ENCODE results near the gene FABP1.

The FABP1 gene

GRCh38 chr2:88168386-88168785, 40.5 kb upstream of the FABP1 start:
- no peak for DNase-seq (ENCODE audit: low read depth in 2 of 2)
- H3K4me3 ChIP-seq (replicated peaks in 1 of 2; ENCODE audit: low read depth in 2 of 2, low read length in 2 of 2), result no peak overlapping the region
- no peak for TF ChIP-seq CTCF (IDR thresholded peaks at IDR 0.05; ENCODE audit: low read depth, low read length)

- TF ChIP-seq CTCF (IDR thresholded peaks at IDR 0.05; ENCODE audit: low read depth, low read length), result no peak
- no peak for DNase-seq (ENCODE audit: low read depth in 2 of 2)
- H3K4me3 ChIP-seq (replicated peaks in 1 of 2; ENCODE audit: low read depth in 2 of 2, low read length in 2 of 2), result no peak overlapping the region
These were observed 39.9 kb upstream of the FABP1 start for GRCh38 chr2:88167740-88168139.

- DNase-seq (ENCODE audit: low read depth in 2 of 2), result no peak
- H3K4me3 ChIP-seq (replicated peaks in 1 of 2; ENCODE audit: low read depth in 2 of 2, low read length in 2 of 2), result no peak overlapping the region
- no peak for TF ChIP-seq CTCF (IDR thresholded peaks at IDR 0.05; ENCODE audit: low read depth, low read length)
These were observed 37.6 kb upstream of the FABP1 start for GRCh38 chr2:88165332-88166003.

- no peak for TF ChIP-seq CTCF (IDR thresholded peaks at IDR 0.05; ENCODE audit: low read depth, low read length)
- H3K4me3 ChIP-seq (replicated peaks in 1 of 2; ENCODE audit: low read depth in 2 of 2, low read length in 2 of 2), result no peak overlapping the region
- DNase-seq (ENCODE audit: low read depth in 2 of 2), result no peak
These were observed 33.8 kb upstream of the FABP1 start for GRCh38 chr2:88161446-88162244.

- no peak for DNase-seq (ENCODE audit: low read depth in 2 of 2)
- H3K4me3 ChIP-seq (replicated peaks in 1 of 2; ENCODE audit: low read depth in 2 of 2, low read length in 2 of 2), result no peak overlapping the region
- no peak for TF ChIP-seq CTCF (IDR thresholded peaks at IDR 0.05; ENCODE audit: low read depth, low read length)
These were observed 32.7 kb upstream of the FABP1 start for GRCh38 chr2:88160517-88160916.

GRCh38 chr2:88159955-88160415, 32.1 kb upstream of the FABP1 start:
- no peak overlapping the region for H3K4me3 ChIP-seq (replicated peaks in 1 of 2; ENCODE audit: low read depth in 2 of 2, low read length in 2 of 2)
- DNase-seq (ENCODE audit: low read depth in 2 of 2), result peak; percentile 77 to 79
- peak; percentile 89 for TF ChIP-seq CTCF (IDR thresholded peaks at IDR 0.05; ENCODE audit: low read depth, low read length)
